ENCODE measurements around the gene TIMM10.

- TF ChIP-seq, protein P1, sequence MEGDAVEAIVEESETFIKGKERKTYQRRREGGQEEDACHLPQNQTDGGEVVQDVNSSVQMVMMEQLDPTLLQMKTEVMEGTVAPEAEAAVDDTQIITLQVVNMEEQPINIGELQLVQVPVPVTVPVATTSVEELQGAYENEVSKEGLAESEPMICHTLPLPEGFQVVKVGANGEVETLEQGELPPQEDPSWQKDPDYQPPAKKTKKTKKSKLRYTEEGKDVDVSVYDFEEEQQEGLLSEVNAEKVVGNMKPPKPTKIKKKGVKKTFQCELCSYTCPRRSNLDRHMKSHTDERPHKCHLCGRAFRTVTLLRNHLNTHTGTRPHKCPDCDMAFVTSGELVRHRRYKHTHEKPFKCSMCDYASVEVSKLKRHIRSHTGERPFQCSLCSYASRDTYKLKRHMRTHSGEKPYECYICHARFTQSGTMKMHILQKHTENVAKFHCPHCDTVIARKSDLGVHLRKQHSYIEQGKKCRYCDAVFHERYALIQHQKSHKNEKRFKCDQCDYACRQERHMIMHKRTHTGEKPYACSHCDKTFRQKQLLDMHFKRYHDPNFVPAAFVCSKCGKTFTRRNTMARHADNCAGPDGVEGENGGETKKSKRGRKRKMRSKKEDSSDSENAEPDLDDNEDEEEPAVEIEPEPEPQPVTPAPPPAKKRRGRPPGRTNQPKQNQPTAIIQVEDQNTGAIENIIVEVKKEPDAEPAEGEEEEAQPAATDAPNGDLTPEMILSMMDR (IDR thresholded peaks at IDR 0.05; ENCODE audit: insufficient read depth, low read length): peak; percentile 66
- TF ChIP-seq REST (IDR thresholded peaks at IDR 0.05; ENCODE audit: insufficient replicate concordance, low read depth): no peak
- no peak for TF ChIP-seq SPI1 (IDR thresholded peaks at IDR 0.05; ENCODE audit: borderline replicate concordance, low read depth)
These were observed 50.0 kb downstream of the TIMM10 start for GRCh38 chr11:57480409-57481137.

Measured in HL-60 (cell line).